GM12865 (cell line): ENCODE data around the gene VWF.

Experiments
- DNase-seq: peaks from one replicate; pipeline ENCODE4 v3.0.0; 2010; ENCODE audit warnings: low read depth
- H3K4me3 ChIP-seq: 2 replicates; pipeline ENCODE4 v1.5.1; 2011; ENCODE audit warnings: mild to moderate bottlenecking, low read depth, low read length, control low read depth
- CTCF ChIP-seq: IDR thresholded peaks from 2 replicates; pipeline ENCODE4 v1.5.1; 2011; ENCODE audit warnings: low read length, control low read depth, low read depth, inconsistent platforms; ENCODE audit not compliant: insufficient read depth; ENCODE audit errors: missing control alignments

VWF gene

DNA sequence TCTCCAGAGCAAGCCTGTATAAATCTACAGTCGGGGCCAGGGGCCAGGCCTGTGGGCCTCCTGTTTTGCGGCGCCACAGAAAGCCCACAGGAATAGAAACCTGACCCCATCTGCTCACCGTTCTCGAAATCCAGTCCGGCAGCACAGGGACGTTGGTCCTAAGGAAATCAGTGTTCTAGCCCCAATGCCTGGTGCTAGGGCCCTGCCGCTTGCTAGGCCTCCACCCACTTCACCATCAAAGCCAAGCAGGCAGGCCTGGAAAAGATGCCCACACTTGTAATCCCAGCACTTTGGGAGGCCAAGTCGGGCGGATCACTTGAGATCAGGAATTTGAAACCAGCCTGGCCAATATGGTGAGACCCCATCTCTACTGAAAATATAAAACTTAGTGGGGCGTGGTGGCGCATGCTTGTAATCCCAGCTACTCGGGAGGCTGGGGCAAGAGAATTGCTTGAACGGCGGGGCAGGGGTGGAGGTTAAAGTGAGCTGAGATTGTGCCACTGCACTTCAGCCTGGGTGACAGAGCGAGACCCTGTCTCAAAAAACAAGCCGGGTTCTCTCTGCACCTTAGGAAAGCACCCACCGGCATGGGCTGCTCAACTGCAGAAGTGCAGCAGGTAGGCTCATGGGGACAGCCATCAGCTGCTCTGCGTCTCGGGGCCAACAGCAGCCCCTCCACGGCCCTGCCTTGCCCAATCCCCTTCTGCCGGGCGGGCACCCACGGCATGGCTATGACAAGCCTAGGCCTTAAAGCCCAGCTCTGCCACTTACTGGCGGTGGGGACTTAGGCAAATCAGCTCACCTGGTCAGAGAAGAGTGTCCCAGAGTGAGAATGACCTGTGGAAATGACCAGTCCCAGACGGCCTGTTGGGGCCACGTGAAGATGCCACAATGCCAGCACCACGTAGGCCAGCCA lies 47.4 kb downstream of the VWF start:
- TF ChIP-seq CTCF = no peak
- no peak for DNase-seq
- H3K4me3 ChIP-seq = no peak overlapping the region

GRCh38 chr12:6076346-6076745 lies 48.1 kb downstream of the VWF start:
- no peak overlapping the region for H3K4me3 ChIP-seq
- no peak for DNase-seq
- no peak for TF ChIP-seq CTCF

DNA sequence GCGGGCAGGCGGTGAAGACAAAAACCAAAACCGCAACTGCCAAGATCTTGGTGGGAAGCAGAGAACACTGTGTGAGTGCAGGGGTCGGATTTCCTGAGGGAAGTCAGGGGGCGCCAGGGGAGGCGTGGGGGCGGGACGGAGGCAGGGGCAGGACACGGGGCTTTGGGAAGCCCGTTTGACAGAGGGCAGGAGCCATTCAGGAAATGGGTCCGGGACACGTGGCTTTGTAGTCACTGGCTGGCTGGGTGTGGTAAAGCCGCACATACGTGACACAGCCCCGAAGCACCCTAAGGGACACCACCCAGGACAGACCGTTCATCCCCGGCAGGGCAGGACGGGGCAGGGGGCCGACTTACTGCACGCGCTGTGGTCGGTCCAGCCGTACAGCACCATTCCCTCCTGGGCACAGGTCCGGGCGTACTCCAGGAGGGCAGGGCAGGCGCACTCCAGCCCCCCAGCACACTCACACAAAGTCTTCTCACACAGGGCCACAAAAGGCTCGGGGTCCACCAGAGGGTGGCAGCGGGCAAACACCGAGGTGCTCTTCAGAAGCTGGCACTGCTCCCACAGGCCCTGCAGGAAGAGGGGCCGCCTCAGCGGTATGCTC lies 49.4 kb downstream of the VWF start:
- H3K4me3 ChIP-seq = peak overlapping the region; percentile 5; the same call in 1 of the 2 replicates
- no peak for TF ChIP-seq CTCF
- no peak for DNase-seq

DNA sequence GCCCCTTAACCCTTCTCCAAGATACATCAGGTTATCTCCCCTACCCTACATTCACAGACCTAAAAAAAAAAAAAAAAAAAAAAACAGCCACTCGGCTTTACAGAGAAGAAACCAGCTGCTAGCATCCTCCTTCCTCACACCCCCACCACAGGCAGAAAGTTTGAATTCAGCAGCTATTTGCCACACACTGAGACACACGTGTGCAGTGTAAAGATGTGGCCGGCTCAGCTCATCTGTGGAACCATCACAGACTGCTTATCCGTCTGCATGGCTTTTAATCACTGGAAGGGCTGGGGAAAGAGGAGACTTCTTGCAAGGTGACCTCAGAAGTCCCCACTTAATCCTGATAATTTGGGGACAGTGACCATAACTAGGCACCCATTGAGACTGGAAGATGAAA lies 50.0 kb downstream of the VWF start:
- no peak overlapping the region for H3K4me3 ChIP-seq
- no peak for DNase-seq
- TF ChIP-seq CTCF = no peak

DNA sequence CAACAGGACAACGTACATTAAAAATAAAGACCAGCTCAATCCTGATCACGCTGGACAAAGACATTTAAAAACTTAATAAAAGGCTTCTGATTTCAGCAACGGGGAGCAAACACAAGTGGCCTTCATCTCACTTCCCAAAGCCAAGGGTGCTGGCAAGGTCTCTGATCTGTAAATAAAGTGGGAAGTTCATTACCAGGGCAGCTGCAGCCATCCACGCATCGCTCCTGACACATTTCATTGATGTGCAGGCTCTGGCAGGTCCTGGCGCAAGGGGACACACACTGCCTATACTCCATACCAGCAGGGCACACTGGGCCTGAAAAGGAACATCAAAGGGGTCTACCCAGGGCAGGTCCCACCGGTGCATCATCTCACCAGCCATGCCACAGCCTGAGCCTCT lies 51.0 kb downstream of the VWF start:
- TF ChIP-seq CTCF = no peak
- no peak overlapping the region for H3K4me3 ChIP-seq
- no peak for DNase-seq

GRCh38 chr12:6072302-6072752 lies 52.1 kb downstream of the VWF start:
- DNase-seq = no peak
- no peak overlapping the region for H3K4me3 ChIP-seq
- no peak for TF ChIP-seq CTCF
